WI38 (cell line): ENCODE data around the gene PTPRR.

Experiments
- H3K4me3 ChIP-seq: 2 replicates; pipeline ENCODE4 v1.5.1; 2011; ENCODE audit warnings: low read depth, mild to moderate bottlenecking, control low read depth, low read length
- CTCF ChIP-seq: IDR thresholded peaks from 2 replicates; pipeline ENCODE4 v1.5.1; 2012; ENCODE audit warnings: low read depth, mild to moderate bottlenecking, control low read depth, low read length

Gene PTPRR

GRCh38 chr12:70683976-70684375 lies 236.6 kb downstream of the PTPRR start:
- TF ChIP-seq CTCF = no peak
- no peak overlapping the region for H3K4me3 ChIP-seq

- H3K4me3 ChIP-seq = no peak overlapping the region
- no peak for TF ChIP-seq CTCF
Measured at GRCh38 chr12:70671698-70672097, 248.8 kb downstream of the PTPRR start.

GRCh38 chr12:70670948-70671347 lies 249.6 kb downstream of the PTPRR start:
- TF ChIP-seq CTCF = no peak
- no peak overlapping the region for H3K4me3 ChIP-seq

GRCh38 chr12:70667253-70667652 lies 253.3 kb downstream of the PTPRR start:
- H3K4me3 ChIP-seq = no peak overlapping the region
- TF ChIP-seq CTCF = no peak

- no peak for TF ChIP-seq CTCF
- H3K4me3 ChIP-seq = no peak overlapping the region
Measured at GRCh38 chr12:70666364-70666763, 254.2 kb downstream of the PTPRR start.

- no peak for TF ChIP-seq CTCF
- H3K4me3 ChIP-seq = no peak overlapping the region
Measured at GRCh38 chr12:70664465-70664881, 256.1 kb downstream of the PTPRR start.

- TF ChIP-seq CTCF = no peak
Measured at GRCh38 chr12:70663838-70664237, 256.7 kb downstream of the PTPRR start.

More at GRCh38 chr12:70663838-70664237, 256.7 kb downstream of the PTPRR start:
- H3K4me3 ChIP-seq = no peak overlapping the region
